Body of pancreas (tissue), 4 donors: ENCODE data around the gene HSD17B4.
"Not testable (repeated sequence)": the region's sequence is repeated elsewhere in the genome, so short reads cannot be mapped to it uniquely, and the experiment has no call there.

Experiments
- CTCF ChIP-seq, 7 experiments: fragments of 450-650 bp in 4 of 7; fragments of 200-600 bp in 3 of 7; sonication (generic) in 3 of 7; IDR thresholded peaks; one replicate each; pipeline ENCODE4 v1.5.1; 2016 to 2019; ENCODE audit warnings: antibody characterized with exemption in 7 of 7
- POLR2A ChIP-seq, 3 donors: fragments of 450-650 bp; IDR thresholded peaks; one replicate each; pipeline ENCODE4 v1.6.1; 2016; ENCODE audit warnings: antibody characterized with exemption in 3 of 3, mild to moderate bottlenecking in 2 of 3

- not testable (repeated sequence) for TF ChIP-seq POLR2A, CTCF (IDR thresholded peaks at IDR 0.05)
Measured at GRCh38 chr5:119517115-119517514, 64.8 kb downstream of the HSD17B4 start.
